Neural cell (in vitro differentiated cells): Measurements from ENCODE around the gene FRRS1L.

Experiments used
- EP300 ChIP-seq: fragments of 450-650 bp; conservative IDR thresholded peaks from 2 replicates; pipeline ENCODE4 v1.6.1; 2014; ENCODE audit warnings: antibody characterized with exemption, mild to moderate bottlenecking, moderate library complexity; ENCODE audit not compliant: poor library complexity, severe bottlenecking
- EZH2 ChIP-seq: fragments of 200-600, 300-800 bp; shearing (Covaris generic), sonication (generic); IDR thresholded peaks from 2 replicates; pipeline ENCODE4 v1.6.1; 2014; ENCODE audit warnings: antibody characterized with exemption, low read length, borderline replicate concordance, mild to moderate bottlenecking; ENCODE audit not compliant: insufficient read depth, poor library complexity, severe bottlenecking
- MXI1 ChIP-seq: fragments of 450-650 bp; conservative IDR thresholded peaks from 2 replicates; pipeline ENCODE4 v1.6.1; 2014; ENCODE audit warnings: antibody characterized with exemption, mild to moderate bottlenecking; ENCODE audit not compliant: poor library complexity, severe bottlenecking
- POLR2AphosphoS5 ChIP-seq: IDR thresholded peaks from 2 replicates; pipeline ENCODE4 v1.6.1; 2012
- TAF1 ChIP-seq: IDR thresholded peaks from 2 replicates; pipeline ENCODE4 v1.6.1; 2012; ENCODE audit warnings: low read depth
- TF ChIP-seq, protein P1 (sequence below): fragments of 450-650 bp; IDR thresholded peaks from 2 replicates; pipeline ENCODE4 v1.5.1; 2014; ENCODE audit warnings: antibody characterized with exemption, mild to moderate bottlenecking, moderate library complexity; ENCODE audit not compliant: poor library complexity, severe bottlenecking

DNA sequence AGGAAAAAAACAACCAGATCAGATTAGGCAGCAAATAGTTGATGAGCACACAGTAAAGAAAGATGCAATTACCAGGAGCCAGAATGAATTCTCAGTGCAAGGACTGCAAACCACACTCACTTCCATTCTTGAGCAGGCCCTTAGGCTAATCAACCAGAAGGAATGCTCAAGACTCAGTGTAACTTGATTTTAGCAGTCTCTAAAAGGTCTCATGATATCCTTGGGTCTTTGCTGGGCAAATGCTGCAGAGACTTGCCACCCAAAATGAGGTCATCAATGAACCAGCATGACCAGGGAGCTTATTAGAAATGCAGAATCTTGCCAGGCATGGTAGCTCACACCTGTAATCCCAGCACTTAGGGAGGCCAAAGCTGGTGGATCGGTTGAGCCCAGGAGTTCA, 27.2 kb downstream of the FRRS1L start:
- TF ChIP-seq EZH2, result no peak
- TF ChIP-seq, protein P1, sequence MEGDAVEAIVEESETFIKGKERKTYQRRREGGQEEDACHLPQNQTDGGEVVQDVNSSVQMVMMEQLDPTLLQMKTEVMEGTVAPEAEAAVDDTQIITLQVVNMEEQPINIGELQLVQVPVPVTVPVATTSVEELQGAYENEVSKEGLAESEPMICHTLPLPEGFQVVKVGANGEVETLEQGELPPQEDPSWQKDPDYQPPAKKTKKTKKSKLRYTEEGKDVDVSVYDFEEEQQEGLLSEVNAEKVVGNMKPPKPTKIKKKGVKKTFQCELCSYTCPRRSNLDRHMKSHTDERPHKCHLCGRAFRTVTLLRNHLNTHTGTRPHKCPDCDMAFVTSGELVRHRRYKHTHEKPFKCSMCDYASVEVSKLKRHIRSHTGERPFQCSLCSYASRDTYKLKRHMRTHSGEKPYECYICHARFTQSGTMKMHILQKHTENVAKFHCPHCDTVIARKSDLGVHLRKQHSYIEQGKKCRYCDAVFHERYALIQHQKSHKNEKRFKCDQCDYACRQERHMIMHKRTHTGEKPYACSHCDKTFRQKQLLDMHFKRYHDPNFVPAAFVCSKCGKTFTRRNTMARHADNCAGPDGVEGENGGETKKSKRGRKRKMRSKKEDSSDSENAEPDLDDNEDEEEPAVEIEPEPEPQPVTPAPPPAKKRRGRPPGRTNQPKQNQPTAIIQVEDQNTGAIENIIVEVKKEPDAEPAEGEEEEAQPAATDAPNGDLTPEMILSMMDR, result no peak
- no peak for TF ChIP-seq MXI1
- no peak for TF ChIP-seq POLR2AphosphoS5
- no peak for TF ChIP-seq EP300
- TF ChIP-seq TAF1, result no peak
